Smooth muscle cell (in vitro differentiated cells): Measurements from ENCODE around the gene SGCA. TPM values are rescaled to one million over a fixed set of nuclear protein-coding genes. Genes with fewer than 3 reads are reported as not detected.
A peak's percentile ranks its signal among the peaks of the same experiment; 100 is the strongest.

Experiments used
- DNase-seq: peaks from one replicate; lab custom pipeline; 2025; ENCODE audit not compliant: unreplicated experiment; lab: John Stamatoyannopoulos, UW
- H2AFZ ChIP-seq: fragments of 200-600 bp; sonication (generic); 2 replicates; pipeline ENCODE4 v1.6.0; 2016; ENCODE audit warnings: antibody characterized with exemption, low read depth, mild to moderate bottlenecking
- H3F3A ChIP-seq: fragments of 200-600 bp; sonication (generic); 2 replicates; pipeline ENCODE4 v1.6.0; 2017; ENCODE audit warnings: antibody characterized with exemption, low read depth
- H3K27ac ChIP-seq: fragments of 200-600 bp; sonication (generic); 2 replicates; pipeline ENCODE4 v1.5.1; 2016; ENCODE audit warnings: low read depth, mild to moderate bottlenecking
- H3K27me3 ChIP-seq: fragments of 200-600 bp; sonication (generic); 2 replicates; pipeline ENCODE4 v1.6.1; 2016; ENCODE audit warnings: low read depth, mild to moderate bottlenecking
- H3K36me3 ChIP-seq: fragments of 200-600 bp; sonication (generic); 2 replicates; pipeline ENCODE4 v1.5.1; 2016; ENCODE audit warnings: low read depth
- H3K4me1 ChIP-seq: fragments of 200-600 bp; sonication (generic); 2 replicates; pipeline ENCODE4 v1.5.1; 2016; ENCODE audit warnings: low read depth
- H3K4me2 ChIP-seq: fragments of 200-600 bp; sonication (generic); 2 replicates; pipeline ENCODE4 v1.6.0; 2016; ENCODE audit warnings: mild to moderate bottlenecking
- H3K4me3 ChIP-seq: fragments of 200-600 bp; sonication (generic); 2 replicates; pipeline ENCODE4 v1.5.1; 2016; ENCODE audit warnings: mild to moderate bottlenecking
- H3K79me2 ChIP-seq: fragments of 200-600 bp; sonication (generic); 2 replicates; pipeline ENCODE4 v1.6.0; 2016; ENCODE audit warnings: low read depth, mild to moderate bottlenecking
- H3K9ac ChIP-seq: fragments of 200-600 bp; sonication (generic); 2 replicates; pipeline ENCODE4 v1.6.0; 2016; ENCODE audit warnings: low read depth
- H3K9me3 ChIP-seq: fragments of 200-600 bp; sonication (generic); replicated peaks from 2 replicates; pipeline ENCODE4 v1.5.1; 2016; ENCODE audit warnings: low read depth
- H4K20me1 ChIP-seq: fragments of 200-600 bp; sonication (generic); 2 replicates; pipeline ENCODE4 v1.6.0; 2016; ENCODE audit warnings: low read depth
- WGBS: methylation state at CpG from one replicate; pipeline ENCODE4 v1.1.7; 2016; ENCODE audit warnings: low lambda C conversion rate; 5-methylcytosine and 5-hydroxymethylcytosine counted together
- polyA plus RNA-seq: library from polyadenylated mRNA; unstranded; fragments of >200 nt; fragmentation: Nextera tagmentation; extraction: Ambion mirVana; gene quantifications from 2 replicates; pipeline ENCODE4 v1.2.1, GENCODE V29; 2016
- total RNA-seq: library from RNA; depleted of rRNA; stranded (reverse); fragments of >200 nt; gene quantifications from 2 replicates; pipeline ENCODE4 v1.2.3, GENCODE V29; 2014
- TF ChIP-seq, protein P1 (sequence below): fragments of 200-600 bp; sonication (generic); IDR thresholded peaks from 2 replicates; pipeline ENCODE4 v1.5.1; 2017; ENCODE audit warnings: borderline replicate concordance, mild to moderate bottlenecking, antibody characterized with exemption; ENCODE audit not compliant: insufficient read depth, poor library complexity, severe bottlenecking

The SGCA gene
- total and polyA plus RNA-seq, 2 experiments from 2014 or later = 2.1 TPM; not detected in 1

GRCh38 chr17:50152736-50153135 is 13.1 kb upstream of the SGCA start:
- Histone ChIP-seq H3K27ac (no peak overlapping the region), H3K79me2 (peaks cover 31% of the 10 kb centered on the region), H3K27me3 (no peaks in the 10 kb centered on the region), H3K4me2 (peak overlapping the region; percentile 98), H2AFZ (no peak overlapping the region), H4K20me1 (peaks cover 22% of the 10 kb centered on the region), H3K9me3 (no peaks in the 10 kb centered on the region), H3K4me1 (peaks cover 21% of the 10 kb centered on the region), H3K36me3 (no peaks in the 10 kb centered on the region), H3F3A (peaks cover 12% of the 10 kb centered on the region), H3K9ac (no peak overlapping the region), H3K4me3 (no peak overlapping the region)
- 86% methylated on average over 7 of the region's 7 CpGs for WGBS
- TF ChIP-seq, protein P1, sequence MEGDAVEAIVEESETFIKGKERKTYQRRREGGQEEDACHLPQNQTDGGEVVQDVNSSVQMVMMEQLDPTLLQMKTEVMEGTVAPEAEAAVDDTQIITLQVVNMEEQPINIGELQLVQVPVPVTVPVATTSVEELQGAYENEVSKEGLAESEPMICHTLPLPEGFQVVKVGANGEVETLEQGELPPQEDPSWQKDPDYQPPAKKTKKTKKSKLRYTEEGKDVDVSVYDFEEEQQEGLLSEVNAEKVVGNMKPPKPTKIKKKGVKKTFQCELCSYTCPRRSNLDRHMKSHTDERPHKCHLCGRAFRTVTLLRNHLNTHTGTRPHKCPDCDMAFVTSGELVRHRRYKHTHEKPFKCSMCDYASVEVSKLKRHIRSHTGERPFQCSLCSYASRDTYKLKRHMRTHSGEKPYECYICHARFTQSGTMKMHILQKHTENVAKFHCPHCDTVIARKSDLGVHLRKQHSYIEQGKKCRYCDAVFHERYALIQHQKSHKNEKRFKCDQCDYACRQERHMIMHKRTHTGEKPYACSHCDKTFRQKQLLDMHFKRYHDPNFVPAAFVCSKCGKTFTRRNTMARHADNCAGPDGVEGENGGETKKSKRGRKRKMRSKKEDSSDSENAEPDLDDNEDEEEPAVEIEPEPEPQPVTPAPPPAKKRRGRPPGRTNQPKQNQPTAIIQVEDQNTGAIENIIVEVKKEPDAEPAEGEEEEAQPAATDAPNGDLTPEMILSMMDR = no peak
- DNase-seq = no peak

- Histone ChIP-seq H3K4me3 (no peak overlapping the region), H3F3A (peaks cover 12% of the 10 kb centered on the region), H3K4me2 (no peak overlapping the region), H3K79me2 (peaks cover 19% of the 10 kb centered on the region), H3K9me3 (no peaks in the 10 kb centered on the region), H4K20me1 (peaks cover 10% of the 10 kb centered on the region), H3K9ac (no peak overlapping the region), H3K27ac (no peak overlapping the region), H3K36me3 (no peaks in the 10 kb centered on the region), H2AFZ (no peak overlapping the region), H3K4me1 (peaks cover 9% of the 10 kb centered on the region), H3K27me3 (no peaks in the 10 kb centered on the region)
- no peak for DNase-seq
- 93% methylated on average over 16 of the region's 16 CpGs for WGBS
- TF ChIP-seq, protein P1 = no peak
These were observed 11.9 kb upstream of the SGCA start for GRCh38 chr17:50153650-50154575.

DNA sequence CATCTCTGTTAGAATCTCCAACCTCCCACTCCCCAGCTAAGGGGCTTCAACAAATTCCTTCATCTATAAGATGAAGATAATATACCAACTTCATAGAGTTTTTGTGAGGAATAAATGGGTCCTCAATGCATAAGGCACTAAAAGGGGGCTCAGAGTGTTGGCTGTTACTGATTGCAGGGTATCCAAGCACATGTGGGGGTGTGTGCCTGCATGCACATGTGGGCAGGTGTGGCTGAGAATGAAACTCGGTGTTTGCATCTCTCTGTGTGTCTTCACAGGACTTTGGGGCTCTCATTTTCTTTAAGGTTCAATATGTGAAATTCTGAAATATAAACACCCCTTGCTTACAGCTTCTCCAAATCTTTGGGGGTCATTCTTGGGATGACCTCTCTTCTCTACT is 11.2 kb upstream of the SGCA start:
- Histone ChIP-seq H4K20me1 (peaks cover 3% of the 10 kb centered on the region), H3K4me3 (no peak overlapping the region), H3K4me1 (peaks cover 8% of the 10 kb centered on the region), H3K4me2 (no peak overlapping the region), H3K36me3 (no peaks in the 10 kb centered on the region), H3K9ac (no peak overlapping the region), H3K27me3 (no peaks in the 10 kb centered on the region), H3K27ac (no peak overlapping the region), H2AFZ (no peak overlapping the region), H3F3A (peaks cover 12% of the 10 kb centered on the region), H3K9me3 (no peaks in the 10 kb centered on the region), H3K79me2 (peaks cover 12% of the 10 kb centered on the region)
- TF ChIP-seq, protein P1 = no peak
- no peak for DNase-seq
- 85% methylated on average over 1 of the region's 1 CpG for WGBS
